Central memory CD4-positive, alpha-beta T cell (primary cell): ENCODE data around the gene PRKAG2.
"Not testable (repeated sequence)": the region's sequence is repeated elsewhere in the genome, so short reads cannot be mapped to it uniquely, and the experiment has no call there.

Experiments
- DNase-seq: peaks from one replicate; pipeline ENCODE4 v3.0.0; 2022

The PRKAG2 gene

DNA sequence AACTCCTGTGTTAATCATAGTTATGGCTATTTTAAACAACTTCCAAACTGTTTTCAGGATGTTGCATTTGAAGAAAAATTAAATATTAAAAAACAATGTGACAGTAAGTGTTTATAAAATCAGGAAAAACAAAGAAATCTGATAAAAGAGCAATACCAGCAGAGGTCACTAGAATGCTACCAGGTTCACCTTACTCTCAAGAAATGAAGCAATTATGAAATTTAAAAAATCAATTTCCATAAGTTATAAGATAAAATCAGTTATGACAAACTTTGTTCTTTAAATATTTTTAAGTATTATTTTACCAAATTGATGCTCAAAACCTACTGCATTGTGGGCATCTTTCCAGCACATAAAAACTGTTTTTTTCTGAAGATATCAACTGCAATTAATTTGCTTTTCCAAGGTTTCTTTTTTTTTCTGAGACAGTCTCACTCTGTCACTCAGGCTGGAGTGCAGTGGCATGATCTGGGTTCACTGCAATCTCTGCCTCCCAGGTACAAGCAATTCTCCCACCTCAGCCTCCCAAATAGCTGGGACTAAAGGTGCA is 306.5 kb downstream of the PRKAG2 start:
- DNase-seq = no peak

DNA sequence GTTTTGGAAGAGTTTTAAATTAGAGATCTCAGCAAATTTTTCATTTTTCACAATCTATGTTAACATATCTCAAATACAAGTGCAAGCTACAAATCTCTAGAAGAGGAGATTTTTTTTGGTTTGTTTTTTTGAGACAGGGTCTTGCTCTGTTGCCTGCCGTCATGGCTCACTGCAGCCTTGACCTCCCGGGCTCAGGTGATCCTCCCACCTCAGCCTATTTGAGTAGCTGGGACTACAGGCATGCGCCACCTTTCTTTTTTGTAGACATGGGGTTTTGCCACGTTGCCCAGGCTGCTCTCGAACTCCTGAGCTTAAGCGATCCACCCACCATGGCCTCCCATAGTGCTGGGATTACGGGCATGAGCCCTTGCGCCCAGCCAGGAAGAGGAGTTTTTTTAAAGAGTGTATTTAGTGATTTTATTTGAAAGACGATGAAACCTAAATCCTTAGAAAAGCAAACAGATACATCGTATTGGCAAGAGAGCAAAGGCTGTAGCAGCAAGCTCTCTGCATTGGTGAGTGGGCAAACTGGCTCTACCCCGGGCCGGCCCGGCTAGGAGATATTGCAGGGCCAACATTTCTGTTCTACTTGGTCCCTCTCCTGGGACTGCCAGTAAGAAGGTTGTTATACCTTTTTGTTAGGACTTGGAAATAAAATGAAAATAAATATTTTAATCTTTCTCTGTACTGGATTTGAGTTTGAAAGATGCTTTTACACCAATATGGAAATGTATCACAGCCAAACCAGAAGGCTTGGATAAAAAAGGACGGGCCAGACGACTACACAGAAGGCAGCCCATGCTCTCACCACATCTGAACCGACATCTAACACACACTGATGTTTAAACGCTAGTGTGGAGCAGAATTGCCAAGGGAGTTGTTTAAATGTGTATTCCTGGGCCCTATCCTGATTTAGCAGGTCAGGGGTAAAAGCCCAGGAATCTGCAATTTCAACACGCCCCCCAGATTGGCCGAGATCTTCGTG is 307.7 kb downstream of the PRKAG2 start:
- DNase-seq = no peak

DNA sequence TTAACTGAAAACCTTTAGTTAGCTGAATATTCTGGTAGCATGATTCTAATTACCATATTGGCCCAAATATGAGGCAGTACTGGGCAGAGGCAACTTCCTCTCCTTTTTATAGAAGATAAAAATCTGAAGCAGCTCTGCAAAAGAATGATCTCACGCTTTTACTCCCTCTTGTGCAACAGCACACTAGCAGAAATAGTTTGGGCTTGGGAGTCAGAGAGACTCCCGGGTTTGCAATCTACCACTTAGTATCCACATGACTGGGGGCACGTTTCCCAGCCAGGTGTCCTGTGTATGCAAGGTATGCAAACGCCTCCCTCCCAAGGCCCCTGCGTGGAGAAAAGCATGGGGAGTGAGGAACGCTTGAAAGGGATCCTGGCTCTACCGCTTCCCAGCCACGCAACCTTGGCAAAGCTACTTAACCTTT is 310.0 kb downstream of the PRKAG2 start:
- DNase-seq = no peak

DNA sequence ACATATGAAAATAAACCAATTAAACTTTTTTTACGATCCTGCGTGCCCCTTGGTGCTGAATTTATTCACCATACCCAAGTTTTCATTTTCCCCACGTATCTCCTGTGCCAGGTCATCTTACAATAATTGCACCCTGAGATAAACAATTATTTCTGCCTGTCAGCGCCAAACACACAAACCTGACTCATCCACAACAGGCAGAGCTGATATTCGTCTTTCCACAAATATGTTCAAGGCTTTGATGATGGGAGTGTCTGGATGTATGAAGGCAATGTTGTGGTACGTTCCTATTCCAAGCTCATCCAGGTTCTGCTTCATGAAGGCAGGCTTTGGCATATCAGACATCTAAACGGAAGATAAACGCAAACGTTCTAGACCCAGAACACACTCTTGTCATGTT is 311.4 kb downstream of the PRKAG2 start:
- no peak for DNase-seq

DNA sequence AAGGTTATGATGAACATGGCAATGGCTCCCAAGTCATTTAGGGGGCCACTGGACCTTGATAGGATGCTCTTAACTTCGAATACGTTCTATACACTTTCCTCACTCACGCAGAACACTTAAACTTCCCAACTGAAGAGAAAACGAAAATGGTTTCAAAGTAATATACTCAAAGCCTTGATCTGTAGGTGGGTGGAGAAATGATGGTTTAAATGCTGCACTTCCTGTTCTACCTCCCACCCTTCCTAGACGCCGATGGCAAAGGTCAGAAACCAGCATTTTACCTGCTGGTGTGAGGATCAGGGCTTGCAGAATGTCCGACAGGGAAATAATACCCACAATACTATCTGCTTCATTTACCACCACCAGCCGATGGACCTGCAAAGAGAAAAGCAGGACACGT is 316.7 kb downstream of the PRKAG2 start:
- no peak for DNase-seq

DNA sequence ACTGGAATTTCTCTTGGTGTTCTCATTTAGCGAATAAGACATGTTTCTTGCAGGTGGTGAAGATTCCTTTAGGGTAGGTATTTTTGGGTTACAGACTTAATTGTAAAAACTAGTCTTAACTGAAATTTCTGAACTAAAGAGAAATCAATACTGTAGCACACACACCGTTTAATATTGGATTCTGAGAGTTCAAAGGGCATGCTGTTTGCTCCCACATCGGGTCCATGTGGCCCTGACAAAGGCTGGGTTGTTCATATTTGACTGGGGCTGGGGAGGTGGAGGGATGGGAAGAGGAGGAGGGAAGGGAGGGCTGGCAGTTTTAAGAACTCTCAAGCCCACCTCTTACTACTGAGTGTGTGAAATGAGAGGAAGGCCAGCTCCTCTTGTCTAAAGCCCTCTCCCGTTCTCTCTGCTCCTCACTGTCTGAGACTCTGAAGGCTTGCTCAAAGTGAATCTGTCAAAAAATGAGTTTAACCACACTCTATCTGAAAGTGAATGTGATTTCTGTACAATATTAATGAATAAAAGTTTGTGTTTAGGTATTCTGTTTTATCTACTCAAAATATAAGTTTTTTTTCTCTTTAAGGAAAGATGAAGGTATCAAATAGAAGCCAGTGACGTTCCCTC is 317.2 kb downstream of the PRKAG2 start:
- no peak for DNase-seq

DNA sequence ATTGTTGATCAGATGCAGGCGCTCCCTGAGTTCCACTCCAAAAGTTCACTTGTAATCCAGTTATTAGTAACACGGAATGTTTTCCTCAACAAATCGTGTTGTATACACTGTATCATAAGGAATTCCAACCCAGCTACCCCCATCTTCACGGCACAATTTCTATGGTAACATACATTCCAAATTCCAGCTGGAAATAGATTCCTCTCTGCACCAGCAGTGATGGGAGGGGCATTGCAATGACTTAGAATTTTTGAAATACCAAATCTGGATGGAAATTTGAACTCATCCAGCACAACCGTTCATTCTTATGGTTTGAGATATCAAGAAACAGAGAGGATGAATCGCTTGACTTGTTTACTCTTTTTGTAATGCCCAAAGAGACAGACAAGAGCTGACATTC is 318.3 kb downstream of the PRKAG2 start:
- no peak for DNase-seq

DNA sequence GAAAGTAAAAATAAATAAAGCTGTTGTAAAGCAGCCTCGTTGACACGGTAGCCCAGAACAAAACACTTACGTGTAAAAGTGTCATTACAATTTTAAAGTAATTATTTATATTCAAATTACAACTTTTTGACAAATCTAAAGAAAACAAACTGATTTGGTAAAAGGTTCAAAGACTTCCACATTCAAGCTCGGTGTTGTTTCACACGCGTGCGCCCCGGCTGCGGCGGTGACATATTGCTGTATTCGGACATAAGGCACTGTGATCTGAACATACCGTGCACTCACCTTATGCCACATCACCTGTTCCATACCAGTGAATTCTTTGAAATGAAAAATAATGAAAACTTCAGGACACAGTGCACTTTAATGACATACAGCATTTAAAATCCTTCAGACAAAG is 320.3 kb downstream of the PRKAG2 start:
- no peak for DNase-seq

DNA sequence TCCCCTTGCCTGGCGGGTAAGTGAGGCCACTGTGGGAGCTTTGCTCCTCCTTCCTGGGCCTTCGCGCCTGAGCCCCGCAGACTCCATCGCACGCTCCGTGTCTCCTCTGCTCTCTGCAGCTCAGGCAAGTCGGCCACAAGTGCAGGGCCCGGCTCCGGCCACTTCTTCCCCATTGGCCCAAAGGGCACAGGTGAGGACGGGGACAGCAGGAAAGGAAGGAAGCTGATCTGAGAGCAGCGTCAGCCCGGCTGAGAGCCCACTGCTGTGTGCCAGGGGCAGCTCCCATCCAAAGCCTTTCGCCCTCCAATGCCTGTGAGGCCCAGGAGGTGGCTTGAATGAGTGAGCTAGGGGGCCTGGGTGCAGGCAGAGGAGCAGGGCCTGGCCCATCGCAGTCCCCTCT is 323.6 kb downstream of the PRKAG2 start:
- DNase-seq = no peak

DNA sequence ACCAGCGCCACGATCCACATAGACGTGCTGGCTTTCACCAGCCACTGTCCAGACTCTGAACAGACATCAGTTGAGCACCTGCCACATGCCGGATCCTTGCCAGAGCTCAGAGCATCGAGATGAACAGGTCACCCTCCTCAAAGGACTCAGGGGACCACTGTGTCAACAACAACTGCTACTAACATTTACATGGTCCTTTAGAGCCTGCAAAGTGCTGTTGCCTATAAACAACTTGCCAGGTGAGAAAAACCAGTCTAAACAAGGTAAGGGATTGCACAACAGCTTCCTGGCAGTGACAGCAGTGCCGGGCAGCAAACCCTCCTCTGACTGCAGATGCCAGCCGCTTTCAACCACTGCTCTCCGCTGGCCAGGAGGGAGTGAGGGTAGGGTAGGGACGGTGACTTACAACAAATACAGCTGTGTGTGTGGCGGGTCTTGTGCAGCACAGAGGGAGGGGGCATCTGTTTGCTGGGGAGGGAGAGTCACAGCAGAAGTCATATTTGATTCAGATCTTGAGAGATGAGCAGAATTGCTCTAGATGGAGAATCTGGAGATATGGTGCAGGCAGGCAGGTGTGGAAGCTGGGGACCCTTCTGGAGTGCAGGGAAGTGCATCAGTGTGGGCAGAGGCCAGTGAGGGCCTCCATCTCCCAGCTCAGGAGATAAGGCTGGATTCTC is 324.4 kb downstream of the PRKAG2 start:
- no peak for DNase-seq

DNA sequence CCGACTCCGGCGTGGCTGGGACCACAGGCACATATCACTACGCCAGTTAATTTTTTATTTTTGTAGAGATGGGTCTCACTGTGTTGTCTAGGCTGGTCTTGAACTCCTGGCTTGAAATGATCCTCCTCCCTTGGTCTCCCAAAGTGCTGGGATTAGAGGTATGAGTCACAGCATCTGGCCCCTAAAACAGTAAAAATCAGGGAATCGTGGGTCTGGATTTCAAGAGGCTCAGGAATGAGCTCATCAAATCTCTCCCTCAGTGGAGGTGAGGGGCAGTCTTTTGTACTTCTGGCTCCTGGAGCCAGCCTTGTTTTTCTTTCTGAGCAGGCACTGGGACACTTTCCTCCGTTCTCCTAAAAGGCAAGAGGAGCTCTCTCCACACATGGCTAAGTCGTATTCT is 325.1 kb downstream of the PRKAG2 start:
- no peak for DNase-seq

DNA sequence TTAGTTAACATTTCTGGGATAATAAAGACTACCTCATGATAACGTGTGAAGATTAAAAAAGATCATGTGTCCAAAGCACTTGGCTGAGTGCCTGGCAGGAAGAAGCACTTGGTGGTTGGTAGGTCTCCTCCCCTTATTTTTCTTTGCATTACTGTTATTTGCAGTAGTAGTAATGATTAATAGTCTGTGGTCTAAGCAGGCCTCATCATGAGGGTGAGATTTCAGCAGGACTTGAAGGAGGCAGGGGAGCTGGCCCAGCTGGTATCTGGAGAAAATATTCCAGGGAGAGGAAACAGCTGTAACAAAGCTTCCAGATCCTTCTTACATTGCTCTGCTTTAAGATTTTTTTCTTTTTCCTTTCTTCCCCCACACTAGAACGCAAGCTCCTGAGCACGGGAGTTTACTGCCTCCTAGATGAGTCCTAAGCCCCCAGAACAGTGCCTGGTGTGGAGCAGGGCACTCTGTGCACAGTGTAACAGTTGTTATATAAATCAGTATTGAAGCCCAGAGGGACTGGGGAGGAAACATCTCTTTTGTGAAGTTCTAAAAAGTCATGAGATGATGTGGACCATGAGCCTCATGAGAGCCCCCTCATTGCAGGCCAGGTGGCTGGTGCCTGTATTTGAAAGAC is 326.1 kb downstream of the PRKAG2 start:
- no peak for DNase-seq

DNA sequence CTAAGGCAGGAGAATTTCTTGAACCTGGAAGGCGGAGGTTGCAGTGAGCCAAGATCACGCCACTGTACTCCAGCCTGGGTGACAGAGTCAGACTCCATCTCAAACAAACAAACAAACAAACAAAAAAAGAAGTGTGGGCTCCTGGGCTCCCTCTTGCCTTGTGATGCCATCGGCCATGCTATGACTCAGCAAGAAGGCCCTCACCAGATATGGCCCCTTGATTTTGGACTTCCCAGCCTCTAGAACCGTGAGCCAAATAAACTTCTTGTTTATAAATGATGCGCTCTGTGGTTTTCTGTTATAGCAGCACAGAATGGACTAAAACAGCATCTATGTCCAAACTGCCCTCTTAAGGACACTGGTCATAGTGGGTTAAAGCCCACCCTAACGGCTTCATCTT is 327.3 kb downstream of the PRKAG2 start:
- no peak for DNase-seq

DNA sequence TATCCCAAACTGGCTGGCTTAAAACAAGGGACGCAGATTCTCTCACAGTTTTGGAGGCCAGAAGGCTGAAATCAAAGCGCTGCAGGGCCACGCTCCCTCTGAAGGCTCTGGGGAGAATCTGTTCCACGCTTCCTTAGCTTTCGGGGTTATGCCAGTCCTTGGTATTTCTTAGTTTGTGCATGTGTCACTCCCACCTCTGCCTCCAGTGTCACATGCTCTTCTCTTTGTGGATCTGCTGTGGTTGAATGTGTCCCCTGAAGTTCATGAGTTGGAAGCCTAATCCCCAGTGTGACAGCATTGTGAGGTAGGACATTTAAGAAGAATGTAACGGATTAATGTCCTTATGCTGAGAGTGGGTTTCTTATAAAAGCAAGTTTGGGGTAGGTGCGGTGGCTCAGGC is 327.8 kb downstream of the PRKAG2 start:
- DNase-seq = no peak

DNA sequence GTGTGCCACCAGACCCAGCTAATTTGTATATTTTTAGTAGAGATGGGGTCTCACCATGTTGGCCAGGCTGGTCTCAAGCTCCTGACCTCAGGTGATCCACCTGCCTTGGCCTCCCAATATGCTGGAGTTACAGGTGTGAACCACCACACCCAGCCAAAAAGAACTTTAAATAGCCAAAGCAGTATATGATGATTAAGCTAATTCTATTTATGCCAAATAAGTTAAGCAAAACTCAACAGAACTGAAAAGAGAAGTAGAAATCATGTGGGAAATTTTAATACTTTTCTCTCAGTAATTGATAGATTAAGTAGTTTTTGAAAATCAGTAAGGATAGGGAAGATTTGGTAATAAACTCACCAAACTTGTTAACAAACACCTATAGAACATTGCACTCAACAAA is 332.7 kb downstream of the PRKAG2 start:
- DNase-seq = no peak

DNA sequence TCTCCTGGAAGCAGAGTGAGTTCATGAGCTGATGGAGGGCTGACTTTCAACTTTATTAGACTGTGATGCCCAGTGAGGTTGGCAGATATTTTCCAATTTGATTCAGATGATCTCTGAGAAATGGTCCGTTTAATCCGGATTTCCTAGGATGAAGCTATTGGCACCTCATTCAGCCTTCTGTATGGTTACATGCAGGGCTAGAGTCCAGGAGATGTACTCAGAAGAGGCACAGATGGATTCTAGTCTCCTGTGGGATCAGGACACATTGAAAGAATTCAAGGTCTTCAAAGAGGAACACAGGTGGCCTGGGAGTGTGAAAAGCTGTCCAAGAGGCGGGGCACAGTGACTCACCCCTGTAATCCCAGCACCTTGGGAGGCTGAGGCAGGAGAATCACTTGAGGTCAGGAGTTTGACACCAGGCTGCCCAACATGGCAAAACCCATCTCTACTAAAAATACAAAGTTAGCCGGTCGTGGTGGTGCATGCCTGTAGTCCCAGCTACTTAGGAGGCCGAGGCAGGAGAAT is 334.2 kb downstream of the PRKAG2 start:
- no peak for DNase-seq

DNA sequence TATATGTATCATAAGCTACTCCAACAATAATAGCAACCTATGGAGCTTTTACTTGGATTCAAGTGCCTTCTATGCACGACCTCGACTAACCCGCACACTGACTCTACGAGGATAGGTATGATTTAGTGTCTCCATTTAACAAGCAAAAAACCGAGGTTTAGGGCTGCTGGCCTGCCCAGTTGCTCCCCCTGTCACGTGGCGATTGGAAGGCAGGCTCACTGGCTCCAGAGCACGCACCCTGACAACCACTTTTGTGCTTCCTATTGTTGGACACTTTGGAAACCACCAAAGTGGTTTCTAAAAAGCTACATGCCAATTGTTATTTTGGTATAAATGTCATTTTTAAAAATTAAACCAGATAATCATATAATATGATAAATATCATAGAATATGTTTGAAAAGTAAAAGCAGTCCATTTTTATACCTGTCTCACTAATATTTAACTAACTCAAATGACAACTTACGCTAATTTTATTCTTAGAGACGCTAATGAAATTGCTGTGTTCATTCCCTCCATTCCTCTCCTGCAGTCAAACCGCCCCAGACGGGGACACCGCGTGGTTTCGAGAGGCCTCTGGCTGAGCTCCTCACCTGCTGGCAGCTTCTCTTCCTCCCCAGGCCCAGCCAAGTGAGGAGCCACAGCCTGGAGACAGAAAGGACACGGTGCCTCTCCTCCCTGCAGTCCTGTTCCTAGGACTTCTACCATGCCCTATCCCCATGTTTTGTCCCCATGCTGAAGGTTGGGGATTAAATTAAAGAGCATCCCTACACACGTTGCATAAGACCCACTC is 335.0 kb downstream of the PRKAG2 start:
- no peak for DNase-seq

DNA sequence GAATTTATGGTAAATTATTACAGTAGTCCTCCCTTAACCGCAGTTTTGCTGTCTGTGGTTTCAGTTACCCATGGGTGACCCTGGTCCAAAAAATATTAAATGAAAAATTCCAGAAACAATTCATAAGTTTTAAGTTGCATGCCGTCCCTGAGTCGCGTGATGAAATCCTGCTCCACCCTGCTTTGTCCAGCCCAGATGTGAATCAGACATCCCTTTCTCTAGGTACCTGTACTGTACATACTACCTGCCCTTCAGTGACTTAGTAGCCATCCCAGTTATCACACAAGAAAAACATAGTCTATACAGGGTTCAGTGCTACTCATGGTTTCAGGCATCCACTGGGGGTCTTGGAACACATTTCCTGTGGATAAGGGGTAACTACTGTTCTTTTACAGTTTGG is 336.8 kb downstream of the PRKAG2 start:
- DNase-seq = no peak

DNA sequence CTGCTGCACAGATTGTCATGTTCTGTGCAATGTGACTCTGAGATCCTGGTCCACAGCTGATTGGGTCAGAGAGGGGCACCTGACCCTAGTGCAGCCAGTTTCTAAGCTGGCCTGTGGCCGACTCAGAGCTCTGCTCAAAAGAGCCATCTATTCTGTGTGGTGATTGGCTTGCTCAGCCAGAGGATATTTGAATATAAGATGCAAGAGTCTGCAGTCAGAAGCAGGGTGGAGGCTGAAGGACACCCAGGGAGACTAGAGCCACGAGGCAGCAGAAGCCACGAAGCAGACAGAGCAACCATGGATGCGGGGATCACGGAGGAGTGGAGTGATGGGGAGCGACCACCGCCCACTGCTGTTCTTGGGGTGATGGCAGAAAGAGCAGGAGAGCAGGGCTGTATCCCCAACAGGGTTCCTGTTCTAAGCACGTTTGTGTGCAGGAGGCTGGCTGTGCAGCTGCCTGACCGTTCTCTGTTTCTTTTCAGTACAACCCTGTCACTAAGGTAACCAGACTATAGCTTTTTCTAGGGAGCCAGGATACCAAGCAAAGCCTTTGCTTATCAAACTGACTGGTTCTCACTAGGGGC is 337.7 kb downstream of the PRKAG2 start:
- no peak for DNase-seq

DNA sequence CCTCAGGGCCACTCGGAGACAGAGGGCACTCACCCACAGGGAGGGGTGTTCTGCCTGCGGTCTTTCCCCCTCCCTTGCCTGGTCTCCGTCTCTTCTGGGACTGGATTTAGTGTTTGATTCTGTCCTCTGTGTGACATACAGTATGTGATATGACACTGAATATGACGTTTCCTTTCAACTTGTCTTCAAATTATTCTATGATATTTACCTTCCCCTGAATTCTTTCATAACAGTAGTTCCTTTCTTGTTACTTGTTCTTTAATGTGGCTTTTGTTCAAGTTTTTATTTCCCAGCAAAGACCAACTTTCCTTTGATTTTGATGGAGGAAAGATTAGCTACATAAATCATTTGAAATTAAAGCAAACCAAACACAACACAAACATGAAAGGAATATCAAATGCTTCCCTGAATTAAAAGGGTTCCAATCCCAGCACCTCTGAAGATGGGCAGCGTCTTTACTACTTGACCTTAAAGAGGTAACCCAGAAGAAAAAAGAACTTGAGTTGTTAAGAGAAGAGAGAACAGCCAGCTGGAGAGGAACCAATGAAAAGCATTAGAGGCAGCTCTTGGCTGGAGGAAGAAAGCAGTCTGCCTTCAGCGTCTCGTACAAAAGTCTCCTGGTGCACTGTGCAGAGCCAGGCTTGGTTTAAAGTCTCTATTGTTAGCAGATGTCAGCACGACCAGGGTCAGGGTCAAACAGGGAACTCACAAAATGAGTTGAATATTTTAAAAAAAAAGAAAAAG is 338.9 kb downstream of the PRKAG2 start:
- no peak for DNase-seq

DNA sequence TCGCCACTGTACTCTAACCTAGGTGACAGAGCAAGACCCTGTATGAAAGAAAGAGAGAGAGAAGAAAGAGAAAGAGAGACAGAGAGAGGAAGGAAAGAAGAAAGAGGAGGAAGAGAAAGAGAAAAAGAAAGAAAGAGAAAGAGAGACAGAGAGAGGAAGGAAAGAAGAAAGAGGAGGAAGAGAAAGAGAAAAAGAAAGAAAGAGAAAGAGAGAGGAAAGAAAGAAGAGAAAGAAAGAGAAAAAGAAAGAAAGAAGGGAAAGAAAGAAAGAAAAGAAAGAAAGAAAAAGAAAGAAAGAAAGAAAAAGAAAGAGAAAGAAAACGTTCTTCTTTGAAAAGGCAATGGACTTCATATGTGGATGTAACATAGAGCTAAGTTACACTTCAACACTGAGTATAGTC is 340.7 kb downstream of the PRKAG2 start:
- DNase-seq = not testable (repeated sequence)
